Activated CD4-positive, alpha-beta memory T cell treated with anti-CD3 and anti-CD28 coated beads, Interleukin-2, amount 10 ng/mL, durations not matched to agents 7 days and 5 days (primary cell): ENCODE results near the gene IGSF8. TPM values are rescaled to one million over a fixed set of nuclear protein-coding genes. Genes with fewer than 3 reads are reported as not detected.
"Not testable (repeated sequence)": the region's sequence is repeated elsewhere in the genome, so short reads cannot be mapped to it uniquely, and the experiment has no call there.

ENCODE experiments used
- CTCF ChIA-PET: fragments of 350-600 bp; sonication (Branson Sonifier 250); formaldehyde crosslinking; loops from one replicate; lab custom pipeline; 2021; ENCODE audit warnings: antibody characterized with exemption, inconsistent platforms; lab: Charles Lee
- POLR2A ChIA-PET: fragments of 350-600 bp; sonication (Branson Sonifier 250); formaldehyde crosslinking; loops from one replicate; lab custom pipeline; 2021; ENCODE audit warnings: antibody characterized with exemption; lab: Charles Lee
- DNase-seq: peaks from one replicate; pipeline ENCODE4 v3.0.0-alpha.2; 2020
- H3K27ac Mint-ChIP-seq: one replicate; pipeline ENCODE4 v1.8.0; 2021; ENCODE audit warnings: mild to moderate bottlenecking, mixed read lengths
- H3K27me3 Mint-ChIP-seq: one replicate; pipeline ENCODE4 v1.8.0; 2021; ENCODE audit warnings: mixed read lengths
- H3K36me3 Mint-ChIP-seq: one replicate; pipeline ENCODE4 v1.8.0; 2021; ENCODE audit warnings: low read depth, mixed read lengths
- H3K4me1 Mint-ChIP-seq: one replicate; pipeline ENCODE4 v1.8.0; 2021; ENCODE audit warnings: mixed read lengths
- H3K4me3 Mint-ChIP-seq: one replicate; pipeline ENCODE4 v1.8.0; 2021; ENCODE audit warnings: mild to moderate bottlenecking, mixed read lengths
- H3K9me3 Mint-ChIP-seq: one replicate; pipeline ENCODE4 v1.8.0; 2021; ENCODE audit warnings: mixed read lengths
- total RNA-seq, 2 experiments: library from RNA; stranded (reverse); gene quantifications; one replicate each; pipeline ENCODE4 v1.2.3, GENCODE V29; 2021

Gene IGSF8
- total RNA-seq, 2 experiments from 2014 or later, result 30.5 to 31.6 TPM

DNA sequence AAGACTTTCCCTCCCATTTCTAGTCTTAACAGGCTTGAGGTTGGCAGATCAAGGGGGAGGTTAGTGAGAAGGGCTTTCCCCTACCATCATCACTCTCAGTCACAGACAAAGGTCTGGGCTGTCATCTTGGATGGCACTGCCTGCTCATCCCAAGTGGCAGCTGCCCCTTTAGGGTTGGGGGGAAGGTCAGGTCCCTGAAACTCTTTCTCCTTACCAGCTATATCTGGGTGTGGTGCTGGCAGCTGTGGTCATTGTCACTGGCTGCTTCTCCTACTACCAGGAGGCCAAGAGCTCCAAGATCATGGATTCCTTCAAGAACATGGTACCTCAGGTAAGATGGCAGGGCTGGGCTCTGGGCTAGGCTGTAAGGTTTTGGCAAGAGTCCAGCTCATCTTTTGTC lies 25.3 kb upstream of the IGSF8 start:
- ChIA-PET POLR2A (interaction anchor here (1.2 kb wide), 1 partner anchor 15 kb away, joined by 3 read pairs; no protein-coding TSS in a partner anchor), CTCF (no interaction called here)
- peaks cover 3% of the 10 kb centered on the region for H3K27me3 Mint-ChIP-seq
- H3K36me3 Mint-ChIP-seq, result no peaks in the 10 kb centered on the region
- H3K4me3 Mint-ChIP-seq, result no peak overlapping the region
- no peak overlapping the region for H3K27ac Mint-ChIP-seq
- H3K9me3 Mint-ChIP-seq, result no peaks in the 10 kb centered on the region
- no peak for DNase-seq
- H3K4me1 Mint-ChIP-seq, result no peaks in the 10 kb centered on the region

GRCh38 chr1:160122978-160123495 lies 24.6 kb upstream of the IGSF8 start:
- no peak overlapping the region for H3K4me3 Mint-ChIP-seq
- DNase-seq, result no peak
- H3K27ac Mint-ChIP-seq, result no peak overlapping the region
- no peaks in the 10 kb centered on the region for H3K9me3 Mint-ChIP-seq
- CTCF ChIA-PET, result interaction anchor here (1.5 kb wide), 1 partner anchor 129 kb away, joined by 4 read pairs; no protein-coding TSS in a partner anchor
- POLR2A ChIA-PET, result interaction anchor here (0.6 kb wide), 1 partner anchor 102 kb away, joined by 4 read pairs; no protein-coding TSS in a partner anchor
- no peaks in the 10 kb centered on the region for H3K4me1 Mint-ChIP-seq
- peaks cover 8% of the 10 kb centered on the region for H3K27me3 Mint-ChIP-seq
- H3K36me3 Mint-ChIP-seq, result no peaks in the 10 kb centered on the region

DNA sequence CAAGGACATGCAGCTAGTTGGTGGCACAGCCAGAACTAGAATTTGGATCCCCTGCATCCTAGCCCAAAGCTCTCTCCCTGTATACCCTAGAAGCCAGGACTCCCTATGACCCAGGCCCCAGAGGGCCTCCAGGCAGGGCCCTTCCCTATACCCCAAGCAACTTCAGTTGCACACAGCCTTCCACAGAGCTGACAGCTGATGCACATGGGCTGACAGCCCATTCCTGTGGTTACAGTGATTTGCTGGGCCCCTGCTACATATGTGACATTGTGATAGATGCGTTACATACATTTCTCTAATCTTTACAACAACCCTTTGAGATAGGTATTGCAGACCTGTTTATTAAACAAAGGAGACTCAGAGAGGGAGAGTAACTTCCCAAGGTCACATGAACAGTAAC lies 23.0 kb upstream of the IGSF8 start:
- ChIA-PET CTCF (no interaction called here), POLR2A (no interaction called here)
- Mint-ChIP-seq H3K27me3 (peaks cover 15% of the 10 kb centered on the region), H3K4me1 (no peaks in the 10 kb centered on the region), H3K27ac (no peak overlapping the region), H3K36me3 (no peaks in the 10 kb centered on the region), H3K9me3 (no peaks in the 10 kb centered on the region), H3K4me3 (no peak overlapping the region)
- no peak for DNase-seq

DNA sequence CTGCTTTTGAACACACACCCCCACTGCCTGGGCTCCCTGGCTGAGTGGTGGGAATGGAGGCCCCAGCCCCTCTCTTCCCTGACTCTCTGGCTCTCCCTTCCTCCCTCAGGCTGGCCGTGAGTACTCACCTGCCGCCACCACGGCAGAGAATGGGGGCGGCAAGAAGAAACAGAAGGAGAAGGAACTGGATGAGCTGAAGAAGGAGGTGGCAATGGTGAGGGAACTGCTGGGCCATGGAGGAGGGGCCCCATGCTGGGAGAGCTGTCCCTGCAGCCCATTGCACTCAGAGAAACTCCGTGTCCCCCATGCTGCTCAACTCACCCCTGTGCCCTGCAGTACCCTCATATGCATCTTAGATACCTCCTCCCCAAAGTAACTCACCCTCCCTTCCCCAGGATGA lies 22.4 kb upstream of the IGSF8 start:
- no peak for DNase-seq
- ChIA-PET CTCF (no interaction called here), POLR2A (no interaction called here)
- Mint-ChIP-seq H3K27me3 (peaks cover 15% of the 10 kb centered on the region), H3K4me3 (no peak overlapping the region), H3K4me1 (no peaks in the 10 kb centered on the region), H3K9me3 (no peaks in the 10 kb centered on the region), H3K36me3 (no peaks in the 10 kb centered on the region), H3K27ac (no peak overlapping the region)

GRCh38 chr1:160118928-160119327 lies 20.5 kb upstream of the IGSF8 start:
- H3K4me1 Mint-ChIP-seq, result no peaks in the 10 kb centered on the region
- CTCF ChIA-PET, result interaction anchor here (0.6 kb wide), 1 partner anchor 21 kb away, joined by 3 read pairs; the partner anchor contains the start of gene IGSF8
- POLR2A ChIA-PET, result no interaction called here
- no peaks in the 10 kb centered on the region for H3K9me3 Mint-ChIP-seq
- peaks cover 15% of the 10 kb centered on the region for H3K27me3 Mint-ChIP-seq
- no peak overlapping the region for H3K27ac Mint-ChIP-seq
- H3K36me3 Mint-ChIP-seq, result no peaks in the 10 kb centered on the region
- no peak for DNase-seq
- H3K4me3 Mint-ChIP-seq, result no peak overlapping the region

DNA sequence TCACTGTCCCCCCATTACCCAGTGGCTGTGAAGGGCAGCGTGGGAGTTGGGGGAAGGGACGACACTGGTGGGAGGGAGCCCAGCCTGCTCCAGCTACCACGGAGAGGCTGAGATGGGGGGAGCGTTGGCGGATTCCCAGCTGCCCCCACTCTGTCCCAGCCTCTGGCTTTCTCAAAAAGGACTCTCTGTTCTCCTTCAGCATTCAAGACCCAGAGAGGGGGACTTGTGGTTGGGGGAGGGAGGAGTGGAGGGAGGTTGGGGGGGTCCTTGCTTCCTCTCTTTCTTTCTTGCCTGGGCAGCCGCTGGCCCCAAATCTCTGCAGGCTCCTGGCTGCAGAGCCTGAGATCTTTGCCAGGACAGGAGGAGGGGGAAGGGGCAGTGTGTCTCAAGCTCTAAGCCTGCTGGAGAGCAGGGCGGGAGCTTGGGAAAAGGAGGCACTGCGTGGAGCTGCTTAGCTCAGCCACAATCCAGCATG lies 19.3 kb upstream of the IGSF8 start:
- ChIA-PET POLR2A (no interaction called here), CTCF (no interaction called here)
- H3K4me1 Mint-ChIP-seq, result no peaks in the 10 kb centered on the region
- no peaks in the 10 kb centered on the region for H3K36me3 Mint-ChIP-seq
- H3K27me3 Mint-ChIP-seq, result peaks cover 21% of the 10 kb centered on the region
- H3K9me3 Mint-ChIP-seq, result no peaks in the 10 kb centered on the region
- H3K4me3 Mint-ChIP-seq, result no peak overlapping the region
- no peak overlapping the region for H3K27ac Mint-ChIP-seq
- DNase-seq, result no peak

DNA sequence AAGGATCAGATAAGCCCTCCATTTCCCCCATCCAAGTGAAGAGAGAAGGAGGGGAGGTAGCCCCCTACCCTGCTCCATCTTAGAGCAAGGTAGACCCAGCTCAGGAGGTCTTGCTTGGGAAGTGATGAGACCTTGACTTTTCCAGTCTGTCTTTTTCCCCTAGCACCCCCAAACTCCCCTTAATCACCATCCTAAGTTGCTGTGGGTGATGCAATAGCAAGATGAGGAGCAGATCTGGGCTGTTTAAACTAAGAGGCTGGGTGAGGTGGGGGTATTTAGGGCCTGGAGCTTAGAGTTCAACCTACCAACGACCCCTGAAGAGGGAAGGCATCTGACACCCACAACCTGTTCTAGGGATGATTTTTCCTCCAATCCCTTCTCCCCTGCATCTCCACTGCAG lies 18.9 kb upstream of the IGSF8 start:
- Mint-ChIP-seq H3K27me3 (peaks cover 21% of the 10 kb centered on the region), H3K4me1 (no peaks in the 10 kb centered on the region), H3K27ac (no peak overlapping the region), H3K4me3 (no peak overlapping the region), H3K36me3 (no peaks in the 10 kb centered on the region), H3K9me3 (no peaks in the 10 kb centered on the region)
- CTCF ChIA-PET, result no interaction called here
- POLR2A ChIA-PET, result no interaction called here
- DNase-seq, result no peak

- POLR2A ChIA-PET, result no interaction called here
- CTCF ChIA-PET, result no interaction called here
These were observed 18.1 kb upstream of the IGSF8 start for GRCh38 chr1:160116283-160117147.

DNA sequence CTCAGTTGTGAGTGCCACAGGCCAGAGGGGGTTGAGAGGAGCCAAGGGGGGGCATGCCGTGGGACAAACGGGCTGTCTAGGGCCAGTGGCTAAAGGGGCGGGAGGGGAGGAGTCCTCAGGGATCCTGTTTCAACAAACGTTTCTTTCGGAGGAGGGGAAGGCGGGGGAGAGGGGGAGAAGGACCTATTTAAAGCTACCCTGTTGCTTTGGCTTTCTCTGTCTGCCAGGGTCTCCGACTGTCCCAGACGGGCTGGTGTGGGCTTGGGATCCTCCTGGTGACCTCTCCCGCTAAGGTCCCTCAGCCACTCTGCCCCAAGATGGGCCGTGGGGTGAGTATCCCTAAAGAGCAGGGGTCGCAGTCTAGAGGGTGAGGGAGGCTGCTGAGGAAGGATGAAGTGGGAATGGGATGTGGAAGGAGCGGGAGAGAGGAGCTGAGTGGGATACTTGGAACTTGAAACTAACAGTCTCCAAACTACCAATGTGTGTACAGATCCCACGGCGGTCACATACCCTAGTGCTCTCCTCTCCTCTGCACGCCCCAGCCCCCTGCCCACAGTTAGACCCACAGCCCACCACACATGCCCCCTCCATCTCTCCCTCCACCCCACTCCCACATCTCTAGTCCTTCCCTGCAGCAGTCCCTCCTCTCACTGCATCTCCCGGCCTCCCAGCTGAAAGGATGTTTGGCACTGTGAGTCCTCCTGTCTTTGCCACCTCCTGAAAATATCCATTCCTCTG lies 17.3 kb upstream of the IGSF8 start, which contains the start of gene ATP1A2:
Gene ATP1A2 (plus strand): TSS at position 215 of the 738 bp plus-strand sequence. CDS start 103 bp downstream, at position 318.
- POLR2A ChIA-PET, result no interaction called here
- Mint-ChIP-seq H3K9me3 (no peaks in the 10 kb centered on the region), H3K27me3 (peaks cover 20% of the 10 kb centered on the region), H3K4me3 (no peak within 1 kb of the TSS), H3K27ac (no peak within 1 kb of the TSS), H3K4me1 (no peaks in the 10 kb centered on the region), H3K36me3 (no peaks in the 10 kb centered on the region)
- CTCF ChIA-PET, result no interaction called here
- DNase-seq, result no peak

More at GRCh38 chr1:160116283-160117147, 18.1 kb upstream of the IGSF8 start:
- H3K27me3 Mint-ChIP-seq, result peaks cover 19% of the 10 kb centered on the region
- H3K4me1 Mint-ChIP-seq, result no peaks in the 10 kb centered on the region
- no peak overlapping the region for H3K27ac Mint-ChIP-seq
- DNase-seq, result no peak
- no peaks in the 10 kb centered on the region for H3K9me3 Mint-ChIP-seq
- H3K36me3 Mint-ChIP-seq, result no peaks in the 10 kb centered on the region
- no peak overlapping the region for H3K4me3 Mint-ChIP-seq

- Mint-ChIP-seq H3K36me3 (no peaks in the 10 kb centered on the region), H3K27ac (no peak overlapping the region), H3K4me1 (no peaks in the 10 kb centered on the region), H3K9me3 (no peaks in the 10 kb centered on the region), H3K27me3 (peaks cover 23% of the 10 kb centered on the region), H3K4me3 (no peak overlapping the region)
- ChIA-PET CTCF (no interaction called here), POLR2A (no interaction called here)
- no peak for DNase-seq
These were observed 15.7 kb upstream of the IGSF8 start for GRCh38 chr1:160114085-160114484.

GRCh38 chr1:160113407-160113806 lies 15.0 kb upstream of the IGSF8 start:
- CTCF ChIA-PET, result no interaction called here
- DNase-seq, result no peak
- peaks cover 20% of the 10 kb centered on the region for H3K27me3 Mint-ChIP-seq

DNA sequence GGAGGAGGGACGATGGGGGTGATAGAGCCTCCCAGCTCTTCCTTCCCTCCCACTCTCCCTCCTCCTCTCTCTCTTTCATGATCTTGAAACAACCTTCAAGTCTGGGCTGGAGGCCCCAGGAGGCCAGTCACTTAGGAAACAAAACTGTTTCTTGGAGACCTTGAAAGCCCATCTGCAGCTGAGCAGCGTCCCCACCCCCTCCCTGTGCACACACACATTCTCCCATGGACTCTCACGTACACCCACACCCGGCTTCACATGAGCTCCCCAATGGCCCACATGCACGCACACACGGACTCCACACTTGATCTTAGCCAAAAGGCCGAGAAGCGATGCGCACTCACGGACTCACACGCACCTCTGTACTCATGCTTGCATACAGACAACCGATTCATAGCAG lies 13.9 kb upstream of the IGSF8 start:
- H3K9me3 Mint-ChIP-seq, result no peaks in the 10 kb centered on the region
- H3K27me3 Mint-ChIP-seq, result peaks cover 16% of the 10 kb centered on the region
- H3K4me3 Mint-ChIP-seq, result no peak overlapping the region
- H3K4me1 Mint-ChIP-seq, result no peaks in the 10 kb centered on the region
- POLR2A ChIA-PET, result no interaction called here
- no peak overlapping the region for H3K27ac Mint-ChIP-seq
- no peaks in the 10 kb centered on the region for H3K36me3 Mint-ChIP-seq
- no peak for DNase-seq
- CTCF ChIA-PET, result interaction anchor here (1.4 kb wide), 1 partner anchor 265 kb away, joined by 3 read pairs; no protein-coding TSS in a partner anchor

More at GRCh38 chr1:160113407-160113806, 15.0 kb upstream of the IGSF8 start:
- POLR2A ChIA-PET, result no interaction called here
- Mint-ChIP-seq H3K27ac (no peak overlapping the region), H3K4me1 (no peaks in the 10 kb centered on the region), H3K9me3 (no peaks in the 10 kb centered on the region), H3K4me3 (no peak overlapping the region), H3K36me3 (no peaks in the 10 kb centered on the region)

- H3K27ac Mint-ChIP-seq, H3K4me3 Mint-ChIP-seq, H3K36me3 Mint-ChIP-seq, H3K4me1 Mint-ChIP-seq, POLR2A ChIA-PET, DNase-seq, H3K9me3 Mint-ChIP-seq: not testable (repeated sequence)
- CTCF ChIA-PET, result interaction anchor here (1.4 kb wide), 1 partner anchor 266 kb away, joined by 3 read pairs; no protein-coding TSS in a partner anchor
- peaks cover 13% of the 10 kb centered on the region for H3K27me3 Mint-ChIP-seq
These were observed 13.0 kb upstream of the IGSF8 start for GRCh38 chr1:160111462-160111861.
